Islet precursor cell (in vitro differentiated cells): ENCODE results near the gene CYTH3.
A peak's percentile ranks its signal among the peaks of the same experiment; 100 is the strongest.

ENCODE experiments used
- DNase-seq: peaks from one replicate; pipeline ENCODE4 v3.0.0-alpha.2; 2018

The CYTH3 gene

DNA sequence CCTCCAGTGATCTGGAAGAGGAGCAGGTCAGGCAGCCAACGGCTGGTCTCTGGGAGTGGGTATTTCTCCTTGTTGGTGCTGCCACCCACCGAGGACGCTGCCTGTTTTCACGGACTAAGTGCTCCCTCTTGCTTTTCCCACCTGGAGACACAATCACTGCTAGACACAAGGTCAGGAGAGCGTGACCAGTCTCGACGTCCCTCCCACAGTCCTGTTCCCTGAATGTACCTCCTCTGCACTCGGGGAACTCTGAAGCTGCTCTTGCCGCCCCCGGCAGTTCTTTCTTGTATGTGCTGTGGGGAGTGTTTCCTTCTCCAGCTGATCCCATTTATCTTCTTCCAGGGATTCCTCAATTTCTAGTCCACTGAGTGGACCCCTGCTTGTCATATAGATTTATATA lies 89.4 kb downstream of the CYTH3 start:
- no peak for DNase-seq

DNA sequence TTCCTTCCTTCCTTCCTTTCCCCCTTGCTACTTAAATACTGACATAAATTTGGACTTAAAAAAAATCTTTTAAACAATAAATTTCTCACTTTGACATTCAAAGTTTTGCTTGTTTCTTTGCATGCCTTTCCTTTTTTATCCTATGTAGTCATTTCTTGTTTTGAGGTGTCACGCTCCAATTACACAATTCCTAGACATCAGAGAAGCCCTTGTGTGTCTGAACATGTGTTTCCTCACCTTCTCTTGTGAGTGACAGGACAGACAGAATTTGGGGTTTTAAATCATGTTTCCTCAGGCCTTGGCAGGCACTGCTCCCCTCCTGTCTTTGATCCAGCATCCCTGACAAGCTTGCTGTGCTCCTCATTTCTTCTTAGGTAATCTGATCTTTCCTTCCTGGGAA lies 91.3 kb downstream of the CYTH3 start:
- DNase-seq: no peak

DNA sequence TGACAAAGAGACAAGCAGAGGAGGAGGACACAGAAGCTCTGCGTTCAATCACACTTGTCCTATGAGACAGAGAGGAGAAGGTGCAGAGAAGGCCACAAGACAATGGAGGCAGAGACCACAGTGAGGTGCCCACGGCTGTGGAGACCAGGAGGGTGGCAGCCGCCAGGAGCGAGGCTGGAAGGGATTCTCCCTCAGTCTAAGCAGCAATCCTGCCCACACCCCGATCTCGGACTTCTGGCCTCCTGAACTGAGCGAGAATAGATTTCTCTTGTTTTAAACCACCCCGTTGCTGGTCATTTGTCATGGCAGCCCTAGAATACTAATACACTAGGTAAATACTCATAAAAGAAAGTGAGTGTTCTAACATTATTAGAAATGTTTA lies 92.1 kb downstream of the CYTH3 start:
- DNase-seq: no peak

DNA sequence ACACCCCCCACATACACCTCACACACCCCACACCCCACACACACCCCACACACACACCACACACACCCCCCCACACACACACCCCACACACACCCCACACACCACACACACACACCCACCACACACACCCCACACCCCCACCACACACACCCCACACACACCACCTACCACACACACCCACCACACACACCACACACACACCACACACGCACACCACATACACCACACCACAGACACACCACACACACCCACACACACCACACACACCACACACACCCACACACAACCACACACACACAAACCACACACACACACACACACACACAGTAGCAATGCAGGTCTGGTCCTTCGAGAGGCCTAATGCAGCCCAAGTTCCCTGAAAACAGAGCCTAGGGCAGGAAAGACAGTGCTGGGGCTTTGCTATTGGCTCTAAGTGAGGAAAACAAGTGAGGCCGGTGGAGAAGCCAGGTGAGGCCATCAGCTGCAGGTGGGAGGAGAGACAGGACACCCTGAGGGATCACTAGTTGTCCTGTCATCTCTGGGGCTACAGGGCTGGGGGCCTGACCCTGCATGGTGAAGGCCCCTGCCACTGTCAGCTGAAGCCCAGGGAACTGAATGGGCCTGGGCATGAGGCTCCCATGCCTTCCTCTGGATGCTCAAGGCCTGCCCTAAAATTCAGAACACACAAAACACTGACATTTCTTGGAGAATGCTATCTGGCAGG lies 92.6 kb downstream of the CYTH3 start:
- DNase-seq: no peak

DNA sequence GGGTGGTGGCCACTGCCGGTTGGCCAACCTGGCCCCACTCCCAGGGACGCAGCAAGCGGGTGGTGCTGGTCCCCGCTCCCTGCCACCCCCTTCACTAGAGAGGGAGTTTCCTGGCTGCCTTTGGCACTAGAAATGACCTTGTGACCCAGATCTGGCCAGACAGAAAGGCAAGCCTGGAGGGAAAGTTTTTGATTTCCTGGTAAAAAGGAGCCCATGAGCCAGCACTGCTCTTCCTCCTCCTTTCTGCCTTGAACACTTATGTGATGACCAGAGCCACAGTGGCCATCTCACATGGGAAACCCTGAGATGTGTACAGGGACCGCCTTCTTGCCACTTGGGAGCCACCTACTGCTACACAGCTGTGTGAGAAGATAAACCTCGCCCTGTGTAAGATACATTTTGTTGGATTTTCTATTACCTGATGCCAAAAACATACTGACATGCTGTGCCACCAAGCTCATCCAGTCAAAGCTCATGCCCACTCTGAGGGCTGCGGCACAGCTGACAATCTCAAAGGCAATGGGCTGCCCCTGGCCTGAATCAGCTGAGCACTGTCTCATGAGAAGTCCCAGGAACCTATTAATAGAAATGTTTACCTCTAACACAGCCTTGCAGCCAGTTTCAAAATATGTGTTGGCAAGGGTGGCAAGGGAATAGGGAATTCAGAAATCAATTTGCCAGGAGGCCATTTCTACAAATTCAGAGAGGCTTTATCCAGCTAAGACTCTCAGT lies 94.0 kb downstream of the CYTH3 start:
- no peak for DNase-seq

DNA sequence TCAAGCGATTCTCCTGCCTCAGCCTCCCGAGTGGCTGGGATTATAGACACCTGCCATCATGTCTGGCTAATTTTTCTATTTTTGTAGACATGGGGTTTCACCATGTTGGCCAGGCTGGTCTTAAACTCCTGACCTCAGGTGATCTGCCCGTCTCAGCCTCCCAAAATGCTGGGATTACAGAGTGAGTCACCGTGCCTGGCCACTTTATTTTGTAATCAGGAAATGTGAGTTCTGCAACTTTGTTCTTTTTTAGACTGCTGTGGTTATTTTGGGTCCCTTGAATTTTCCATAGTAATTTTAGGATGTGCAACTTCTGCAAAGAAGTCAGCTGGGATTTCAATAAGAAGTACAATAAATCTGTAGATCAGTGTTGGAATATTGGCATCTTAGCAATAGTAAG lies 96.8 kb downstream of the CYTH3 start:
- no peak for DNase-seq

DNA sequence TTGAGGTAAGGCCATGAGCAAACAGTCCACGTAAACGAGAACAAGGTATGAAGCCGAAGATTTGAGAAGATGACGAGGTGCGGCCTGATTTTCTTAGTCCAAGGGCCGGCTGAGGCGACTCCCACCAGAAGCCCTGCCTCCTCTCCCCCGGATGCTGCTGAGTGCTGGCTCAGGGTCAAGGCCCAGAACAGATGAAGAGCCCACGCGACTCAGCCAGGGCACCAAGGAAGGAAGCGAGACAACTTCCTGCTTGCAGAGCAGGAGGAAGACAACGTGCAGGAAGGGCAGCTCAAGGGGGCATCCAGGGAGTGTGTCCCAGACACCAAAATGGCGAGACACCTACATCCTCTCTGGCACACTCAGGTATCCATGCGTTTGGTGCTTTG lies 99.5 kb downstream of the CYTH3 start:
- DNase-seq: no peak

DNA sequence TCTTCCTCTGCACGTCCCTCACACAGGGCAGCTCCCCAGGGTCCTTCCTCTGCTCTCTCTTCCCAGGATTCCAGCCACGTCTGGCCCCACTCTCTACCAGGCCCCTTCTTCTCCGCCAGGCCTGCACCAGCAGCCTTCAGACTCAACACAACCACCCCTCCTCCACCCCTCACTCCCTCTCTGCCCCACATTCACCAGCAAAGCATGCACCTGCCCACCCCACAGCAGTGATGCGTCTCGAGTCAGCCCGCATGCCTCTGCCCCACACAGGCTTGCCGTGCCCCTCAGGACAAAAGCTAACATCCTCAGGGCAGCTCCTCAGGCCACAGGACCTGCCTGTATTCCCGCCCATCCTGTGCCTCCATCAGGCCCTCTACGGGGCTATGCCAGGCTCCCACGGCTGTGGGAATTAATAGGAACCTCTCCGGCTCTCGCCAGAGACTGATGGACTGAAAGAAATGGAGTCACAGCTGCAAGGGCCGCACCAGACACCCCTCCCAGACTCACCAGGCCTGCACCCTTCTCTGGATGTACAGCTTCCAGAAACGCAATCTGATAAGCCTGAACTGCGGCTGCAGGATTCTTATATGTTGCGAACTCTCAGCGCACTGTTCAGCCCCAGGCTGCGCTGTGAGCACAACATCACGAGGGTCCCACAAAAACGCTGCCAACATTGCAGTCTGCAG lies 100.1 kb downstream of the CYTH3 start:
- peak; percentile 77 for DNase-seq

DNA sequence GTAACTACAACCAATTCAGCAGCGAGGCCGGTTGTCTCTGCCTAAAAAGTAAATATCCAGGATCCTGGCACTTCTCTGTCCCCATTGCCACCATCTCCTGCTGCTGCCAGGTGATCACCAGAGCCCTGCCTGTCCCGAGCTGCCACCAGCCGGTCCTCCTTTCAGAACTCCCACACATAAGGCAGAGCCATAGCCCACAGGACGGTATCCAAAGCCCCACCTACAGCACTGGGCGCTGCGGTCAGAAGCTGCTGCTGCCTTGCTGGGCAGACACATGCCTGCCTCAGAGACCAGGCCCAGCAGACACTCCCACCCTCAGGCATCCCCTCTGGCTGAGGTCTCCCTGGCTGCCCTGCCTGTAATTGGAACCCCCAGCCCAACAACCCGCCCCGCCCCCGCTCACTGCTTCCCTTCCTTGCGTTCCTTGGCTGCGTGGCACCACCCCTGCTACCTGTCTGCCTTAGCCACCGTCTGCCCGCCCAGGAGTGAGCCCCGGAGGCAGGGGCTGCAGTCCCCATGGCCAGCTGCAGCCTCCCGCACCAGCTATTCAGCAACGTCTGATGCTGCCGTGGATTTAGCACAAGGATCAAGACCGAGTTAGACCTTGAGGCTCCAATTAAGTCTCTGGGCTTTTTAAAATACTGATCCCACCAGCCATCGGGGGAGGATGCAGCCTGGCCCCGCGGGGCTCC lies 100.7 kb downstream of the CYTH3 start:
- peak; percentile 90 for DNase-seq

DNA sequence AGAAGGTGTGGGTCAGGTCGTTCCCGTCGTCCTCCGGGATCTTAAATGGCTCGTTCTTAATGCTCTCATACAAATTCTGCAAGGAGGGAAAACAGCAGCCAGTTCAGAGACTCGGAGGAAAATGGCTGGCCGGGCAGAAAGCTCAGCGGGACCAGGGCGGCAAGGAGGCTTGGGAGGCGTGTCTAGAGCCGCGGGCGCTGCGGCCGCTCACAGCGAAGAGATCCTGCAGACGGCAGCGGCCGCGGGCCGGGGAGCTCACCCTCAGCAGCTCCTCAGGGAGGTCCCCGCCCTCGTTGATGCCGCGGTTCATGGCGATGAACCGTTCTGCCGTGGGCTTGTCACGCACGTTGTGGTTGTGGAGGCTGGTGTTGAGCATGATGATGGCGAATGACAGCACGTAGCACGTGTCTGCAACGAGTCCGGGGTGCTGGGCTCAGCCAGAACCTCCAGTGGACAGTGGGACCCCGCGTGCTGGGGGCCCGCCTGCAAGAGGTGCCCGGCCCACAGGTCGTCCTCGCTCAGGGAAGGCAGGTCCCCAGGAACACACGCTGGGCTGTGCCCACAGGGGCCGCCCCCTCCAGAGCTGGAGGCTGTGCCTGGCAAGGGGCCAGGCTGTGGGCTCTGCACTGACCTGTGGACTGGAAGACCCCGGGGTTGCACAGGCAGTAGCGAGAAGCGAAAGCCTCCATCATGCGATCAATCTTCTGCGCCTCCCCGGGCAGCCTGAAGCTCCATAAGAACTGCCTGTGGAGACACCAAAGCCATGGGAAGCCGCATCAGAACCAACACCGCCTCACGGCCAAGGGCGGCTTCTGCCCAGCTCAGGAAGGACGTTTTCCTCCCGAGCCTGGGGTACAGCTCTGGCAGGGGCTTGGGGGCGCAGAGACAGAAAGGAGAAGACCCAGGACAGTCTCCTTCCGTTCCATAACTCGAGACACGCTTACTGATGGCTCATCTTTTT lies 101.6 kb downstream of the CYTH3 start:
- DNase-seq: no peak

DNA sequence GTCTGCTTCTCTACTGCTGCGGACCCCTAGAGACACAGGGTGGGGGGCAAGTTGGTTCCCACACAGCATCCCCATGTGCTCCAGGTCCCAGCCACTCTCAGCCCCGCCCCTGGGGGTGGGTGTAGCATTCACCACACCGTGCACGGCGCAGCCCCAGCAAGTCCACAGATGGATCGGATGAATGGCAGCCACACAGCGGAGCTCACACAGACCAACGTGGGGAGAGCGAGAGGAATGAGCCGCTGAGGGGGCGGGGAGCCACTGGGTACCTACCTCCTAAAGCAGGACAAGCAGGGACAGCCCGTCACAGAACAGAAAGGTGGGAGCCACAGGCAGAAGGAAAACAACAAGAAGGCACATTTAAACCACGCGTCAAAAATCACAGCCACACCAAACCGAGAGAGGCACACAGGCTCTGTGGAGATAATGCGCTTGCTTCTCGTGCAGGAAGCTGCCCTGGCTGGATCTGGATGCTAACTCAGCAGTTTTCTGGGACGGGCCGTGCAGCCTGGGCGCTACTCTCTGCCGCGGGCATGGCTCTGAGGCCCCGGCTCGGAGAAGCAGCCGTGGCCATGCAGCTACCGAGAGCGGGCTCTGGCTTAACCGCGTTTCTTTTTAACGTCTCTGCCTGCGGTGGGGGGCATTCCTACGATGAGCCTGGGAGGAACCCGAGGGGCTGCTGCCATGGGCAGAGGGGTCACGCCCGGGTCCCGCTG lies 102.5 kb downstream of the CYTH3 start:
- DNase-seq: no peak

DNA sequence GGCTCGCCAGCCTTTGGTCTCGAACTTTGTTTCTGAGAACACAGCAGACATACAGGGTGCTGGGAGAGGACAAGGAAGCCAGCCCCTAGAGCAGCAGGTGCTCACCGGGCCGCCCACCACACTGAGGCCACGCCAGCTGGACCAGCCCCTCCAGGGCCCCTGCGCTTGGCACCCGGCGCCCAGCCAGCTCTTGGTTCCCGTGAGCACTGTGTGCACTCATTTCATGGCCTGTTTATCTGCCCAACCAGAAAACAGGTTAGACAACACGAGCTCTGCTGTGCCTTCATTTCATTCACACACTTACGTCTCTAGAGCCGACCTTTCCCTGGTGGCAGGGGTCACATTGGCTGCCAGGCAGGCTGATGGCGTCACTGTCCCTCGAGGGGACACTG lies 104.0 kb downstream of the CYTH3 start:
- DNase-seq: no peak

DNA sequence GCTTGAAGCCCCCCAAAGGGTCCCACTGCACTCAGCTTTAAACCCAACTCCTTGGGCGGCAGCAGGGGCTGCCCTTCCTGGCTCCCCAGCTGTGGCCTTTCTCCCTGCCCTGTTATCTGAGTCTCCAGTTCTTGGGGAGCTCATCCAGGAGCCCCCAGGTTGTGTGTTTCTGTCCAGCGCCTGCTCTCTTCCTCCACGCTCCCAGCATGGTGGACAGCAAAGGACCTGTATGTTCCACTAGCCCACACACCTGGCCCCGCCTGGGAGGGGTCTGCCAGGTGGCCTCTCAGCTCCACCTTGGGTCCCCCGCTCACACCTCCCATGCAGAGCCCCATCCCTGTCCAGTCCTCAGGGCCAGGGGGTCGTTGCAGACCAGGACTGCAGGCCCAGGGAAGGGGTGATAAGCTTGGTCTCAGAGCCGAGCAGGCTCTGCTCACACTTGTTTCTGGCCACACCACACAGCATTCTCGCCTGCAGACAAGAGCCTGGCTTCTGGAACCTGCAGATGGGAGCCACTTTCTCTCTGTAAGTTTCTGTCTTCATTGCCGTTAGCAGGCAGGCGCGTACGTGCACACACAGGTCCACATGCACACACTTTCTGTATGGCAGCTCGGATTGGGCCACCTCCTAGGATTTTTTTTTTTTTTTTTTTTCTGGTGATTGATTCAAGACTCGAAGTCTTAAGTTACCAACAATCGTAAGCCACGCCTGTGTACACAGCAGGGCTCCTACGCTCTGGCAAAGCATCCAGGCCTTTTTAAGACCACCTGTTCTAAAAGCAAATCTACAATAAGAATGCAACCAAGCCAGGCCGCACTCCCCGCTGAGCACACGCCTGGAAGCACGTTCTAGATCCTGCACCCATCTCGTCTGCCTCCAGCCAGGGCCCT lies 104.6 kb downstream of the CYTH3 start:
- DNase-seq: no peak

DNA sequence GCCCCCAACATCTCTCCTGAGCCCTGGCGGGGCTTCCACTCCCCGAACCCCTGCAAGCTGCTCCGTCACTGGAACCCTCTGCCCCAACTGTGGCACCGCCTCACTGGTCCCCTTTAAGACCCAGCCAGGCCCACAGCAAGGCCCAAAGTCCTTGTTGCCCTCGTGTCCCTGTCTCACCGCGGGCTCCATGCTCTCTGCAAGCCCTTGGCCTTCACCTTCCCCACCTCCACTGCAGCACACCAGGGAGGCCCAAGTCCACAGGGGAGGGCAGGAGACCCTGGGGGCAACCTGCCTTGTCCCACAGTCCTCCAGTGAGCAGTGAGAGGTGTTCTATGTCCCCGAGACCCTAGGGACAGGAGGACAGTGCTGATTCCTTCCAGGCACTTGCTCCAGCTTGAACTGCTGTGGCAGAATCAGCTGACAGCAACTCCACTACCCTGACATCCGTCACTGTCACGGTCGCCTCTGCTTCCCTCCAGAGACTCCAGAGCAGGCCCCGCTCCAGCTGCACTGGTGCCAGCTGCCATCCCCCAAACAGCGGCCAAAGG lies 105.3 kb downstream of the CYTH3 start:
- no peak for DNase-seq

DNA sequence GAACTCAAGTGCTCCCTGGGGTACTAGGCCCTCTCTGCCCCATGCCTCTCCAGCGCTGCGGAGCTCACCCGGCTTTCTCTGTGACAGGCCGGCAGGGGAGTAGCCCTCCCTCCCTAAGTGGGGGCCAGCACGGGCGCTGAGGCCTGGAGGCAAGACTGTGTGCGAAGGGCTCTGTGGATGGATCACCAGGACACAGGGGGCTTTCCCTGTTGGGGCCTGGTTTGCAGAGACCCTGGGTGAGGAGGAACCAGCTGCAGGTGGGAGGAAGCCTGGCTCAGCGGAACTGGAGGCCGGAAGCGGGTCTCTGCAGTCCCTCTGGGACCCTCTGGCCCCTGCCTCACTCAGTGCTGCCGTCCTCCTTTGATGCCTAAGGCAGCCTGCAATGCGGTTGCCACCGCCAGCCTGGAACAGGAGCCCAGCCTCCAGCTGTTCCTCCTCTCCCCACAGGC lies 106.0 kb downstream of the CYTH3 start:
- DNase-seq: no peak

DNA sequence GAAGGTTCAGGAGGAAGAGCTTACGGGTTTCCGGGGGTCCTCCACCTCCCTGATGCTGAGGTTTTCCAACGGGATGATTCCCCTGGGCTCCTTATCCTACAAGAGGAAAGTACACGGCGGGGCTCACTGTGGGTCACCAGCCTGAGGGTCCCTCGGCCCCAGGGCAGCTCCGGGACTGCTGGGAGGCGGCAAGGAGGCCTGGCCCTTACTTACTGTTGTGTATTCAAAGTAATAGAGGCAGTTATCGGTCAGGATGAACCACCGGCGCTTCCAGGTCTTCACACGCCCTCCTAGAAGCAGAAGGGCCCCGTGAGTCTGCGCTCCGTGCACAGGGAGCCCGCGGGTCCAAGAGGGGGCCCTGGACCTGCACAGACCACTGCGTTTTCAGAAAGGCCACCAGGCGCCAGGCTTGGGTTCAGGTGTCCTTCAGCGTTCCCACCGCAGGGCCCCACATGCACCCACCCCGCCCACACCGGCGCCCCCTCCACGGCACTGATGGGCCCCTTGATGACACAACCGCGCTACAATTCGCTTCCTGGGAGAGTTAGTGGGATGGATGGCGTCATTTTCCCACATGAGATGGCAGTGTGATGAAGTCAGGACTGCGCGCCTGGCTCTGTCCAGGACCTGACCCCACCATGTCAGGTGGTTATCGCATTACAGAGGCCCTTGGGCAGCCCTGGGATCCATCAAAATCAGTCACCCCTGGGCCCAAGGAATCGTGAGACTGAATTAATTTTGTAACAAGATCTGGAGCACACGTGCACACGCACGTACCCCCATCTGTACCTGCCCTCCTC lies 106.7 kb downstream of the CYTH3 start:
- DNase-seq: no peak

DNA sequence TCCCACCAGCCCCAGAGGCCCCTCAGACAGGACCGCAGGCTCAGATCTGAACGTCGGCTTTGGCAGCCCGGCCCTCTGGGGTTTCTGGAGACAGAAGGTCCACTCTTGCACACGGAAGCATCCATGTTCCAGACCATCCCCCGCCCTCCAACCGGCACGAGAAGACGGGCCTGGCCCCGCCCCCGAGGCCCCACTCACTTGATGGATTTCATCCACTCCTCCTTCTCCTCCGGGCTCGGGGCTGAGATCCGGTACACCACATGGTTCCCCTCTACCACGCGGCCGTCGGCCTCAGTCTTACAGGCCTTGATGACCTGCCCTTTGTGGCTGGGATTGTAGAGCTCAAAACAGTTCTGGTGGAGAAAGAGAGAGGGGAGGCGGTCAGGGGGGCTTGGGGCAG lies 107.3 kb downstream of the CYTH3 start:
- no peak for DNase-seq

DNA sequence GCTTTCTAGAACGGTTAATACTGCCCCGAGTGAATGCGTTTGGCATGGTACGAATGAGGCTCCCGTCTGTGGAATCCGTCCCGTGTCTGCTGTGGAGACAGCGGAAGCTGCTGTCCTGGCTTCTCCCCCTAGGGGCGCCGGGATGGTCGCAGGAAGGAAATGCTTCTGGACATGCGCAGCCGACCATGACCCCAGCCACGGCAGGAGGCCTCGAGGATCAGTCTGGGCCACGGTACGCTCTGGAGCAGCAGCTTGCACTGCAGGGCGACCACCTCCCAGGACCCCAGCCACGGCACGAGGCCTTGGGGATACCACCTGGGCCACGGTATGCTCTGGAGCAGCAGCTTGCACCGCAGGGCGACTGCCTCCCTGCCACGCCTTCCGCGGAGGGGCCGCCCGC lies 107.9 kb downstream of the CYTH3 start:
- DNase-seq: peak; percentile 79

DNA sequence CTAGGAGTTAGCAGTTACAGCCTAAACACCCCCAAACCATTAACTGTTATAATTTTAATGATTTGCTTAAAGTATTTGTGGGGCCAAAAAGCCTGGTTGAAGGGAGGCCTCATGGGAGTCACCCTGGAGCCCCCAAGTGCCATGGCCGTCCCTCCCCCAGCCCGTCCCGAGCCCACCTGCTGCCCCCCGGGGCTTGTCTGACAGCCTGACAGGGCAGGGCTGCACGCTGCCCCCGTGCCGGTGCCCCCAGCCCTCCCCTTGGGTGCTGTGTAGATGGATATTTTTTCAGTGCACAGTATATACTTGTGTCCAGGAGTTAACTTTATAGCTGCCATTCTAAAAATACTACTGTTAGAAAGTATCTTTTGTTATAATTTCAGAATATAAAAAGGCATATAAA lies 108.4 kb downstream of the CYTH3 start:
- DNase-seq: no peak
